Activated T-cell treated with anti-CD3 and anti-CD28 coated beads, Interleukin-2, amount 50 U/mL, for 72 hours (primary cell): ENCODE results near the gene TXNDC17. TPM values are rescaled to one million over a fixed set of nuclear protein-coding genes. Genes with fewer than 3 reads are reported as not detected.
"Not testable (repeated sequence)": the region's sequence is repeated elsewhere in the genome, so short reads cannot be mapped to it uniquely, and the experiment has no call there.

Experiments used
- ATAC-seq, 2 donors: fragments of 150-1000 bp; cut with Tn5 transposase; replicated peaks in 1 of 2; 2 replicates each; pipeline ENCODE4 v1.10.0; 2021; ENCODE audit warnings: moderate library complexity in 2 of 2, mild to moderate bottlenecking in 1 of 2
- DNase-seq, 2 donors: peaks; one replicate each; pipeline ENCODE4 v3.0.0; 2021 to 2022; ENCODE audit warnings: mixed read lengths in 1 of 2
- H3K27ac Mint-ChIP-seq: one replicate; pipeline ENCODE4 v1.8.0; 2022; ENCODE audit warnings: mild to moderate bottlenecking, moderate library complexity, mixed read lengths
- H3K27me3 Mint-ChIP-seq: one replicate; pipeline ENCODE4 v1.8.0; 2022; ENCODE audit warnings: low read depth, mixed read lengths
- H3K36me3 Mint-ChIP-seq, 2 donors: one replicate each; pipeline ENCODE4 v1.8.0; 2022; ENCODE audit warnings: mixed read lengths in 2 of 2, mild to moderate bottlenecking in 1 of 2; ENCODE audit not compliant: insufficient read depth in 2 of 2
- H3K4me1 Mint-ChIP-seq: one replicate; pipeline ENCODE4 v1.8.0; 2022; ENCODE audit warnings: low read depth, mixed read lengths
- H3K4me3 Mint-ChIP-seq, 2 donors: one replicate each; pipeline ENCODE4 v1.8.0; 2022; ENCODE audit warnings: mild to moderate bottlenecking in 2 of 2, mixed read lengths in 2 of 2, moderate library complexity in 2 of 2
- H3K9me3 Mint-ChIP-seq, 2 donors: one replicate each; pipeline ENCODE4 v1.8.0; 2022; ENCODE audit warnings: mixed read lengths in 2 of 2
- total RNA-seq, 2 donors: library from RNA; stranded (reverse); gene quantifications; one replicate each; pipeline ENCODE4 v1.2.3, GENCODE V29; 2022

Gene TXNDC17
- total RNA-seq, 2 donors from 2014 or later = 35.2 to 46.2 TPM

DNA sequence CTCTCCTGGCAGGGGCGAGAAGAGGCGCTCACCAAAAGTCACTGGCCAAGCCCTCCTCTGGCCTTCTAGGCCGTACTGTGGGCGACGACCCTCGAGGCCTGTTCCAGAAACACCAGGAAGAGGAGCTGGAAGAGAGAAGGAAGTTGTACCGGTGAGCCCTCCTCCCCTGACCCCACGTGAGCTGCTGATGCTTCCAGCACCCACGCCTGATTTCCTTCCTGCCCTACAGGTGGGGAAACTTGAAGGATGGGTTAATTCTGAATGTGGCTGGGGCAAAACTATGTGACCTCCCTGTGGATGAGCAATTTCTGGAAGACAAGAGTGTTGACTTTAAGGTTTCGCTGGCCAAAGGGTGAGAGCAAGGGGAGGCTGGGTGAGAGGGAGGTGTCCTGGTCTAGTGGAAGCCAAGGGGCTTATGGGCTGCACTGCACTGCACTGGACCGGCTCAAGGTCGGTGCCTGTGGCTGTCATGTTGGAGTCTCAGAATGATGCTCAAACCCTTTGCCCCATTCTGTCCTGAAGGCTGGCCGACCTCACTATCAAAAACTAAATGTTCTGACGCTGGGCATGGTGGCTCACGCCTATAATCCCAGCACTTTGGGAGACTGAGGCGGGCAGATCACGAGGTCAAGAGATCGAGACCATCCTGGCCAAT, 16.9 kb downstream of the TXNDC17 start:
- ATAC-seq (no peak), DNase-seq (no peak)
- peaks cover 2 to 6% of the 10 kb centered on the region in 2 donors for H3K36me3 Mint-ChIP-seq
- H3K9me3 Mint-ChIP-seq = no peaks in the 10 kb centered on the region
- H3K27ac Mint-ChIP-seq = peak overlapping the region; percentile 47
- H3K4me3 Mint-ChIP-seq = peak overlapping the region; percentile 80 to 92
- peaks cover 52% of the 10 kb centered on the region for H3K4me1 Mint-ChIP-seq
- H3K27me3 Mint-ChIP-seq = no peaks in the 10 kb centered on the region

DNA sequence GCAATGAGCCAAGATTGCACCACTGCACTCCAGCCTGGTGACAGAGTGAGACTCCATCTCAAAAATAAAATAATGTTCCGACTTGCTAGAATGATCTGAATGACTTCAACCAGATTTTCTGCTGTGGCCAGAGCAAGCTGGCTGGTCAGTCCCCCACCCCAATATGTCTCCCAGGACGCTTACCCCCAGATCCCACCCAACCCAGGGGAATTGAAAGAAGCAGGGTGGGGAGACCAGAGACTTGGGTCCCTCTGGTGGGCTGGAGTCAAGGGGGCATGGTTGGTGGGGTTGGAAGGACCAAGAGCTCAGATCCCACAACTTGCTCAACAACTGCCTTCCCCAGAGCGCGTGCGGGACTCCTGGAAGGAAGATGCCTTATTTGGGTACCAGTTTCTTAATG, 17.6 kb downstream of the TXNDC17 start:
- not testable (repeated sequence) for H3K9me3 Mint-ChIP-seq, ATAC-seq, H3K27me3 Mint-ChIP-seq, H3K27ac Mint-ChIP-seq, H3K36me3 Mint-ChIP-seq, DNase-seq
- Mint-ChIP-seq H3K4me3 (peak overlapping the region in 1 of 2 donors; percentile 92), H3K4me1 (peaks cover 45% of the 10 kb centered on the region)

DNA sequence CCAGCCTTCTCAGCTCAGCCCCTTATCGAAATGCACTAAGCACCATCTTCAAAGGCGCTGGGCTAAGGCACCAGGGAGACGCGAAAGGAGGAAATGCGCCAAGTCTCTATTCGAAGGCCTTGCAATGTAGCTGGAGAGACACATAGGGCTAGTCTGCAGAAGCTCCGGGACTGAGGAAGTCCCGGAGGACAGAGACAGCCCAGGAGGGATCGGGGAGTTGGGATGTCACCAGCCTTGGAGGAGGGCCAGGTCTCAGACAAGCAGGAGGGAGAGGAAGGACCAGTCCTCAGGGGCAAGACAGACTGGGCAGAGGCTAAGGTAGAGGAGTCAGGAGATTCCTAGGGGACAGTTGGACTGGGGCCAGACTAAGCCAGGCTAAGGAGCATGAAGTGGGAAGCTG, 19.2 kb downstream of the TXNDC17 start:
- H3K27me3 Mint-ChIP-seq = no peaks in the 10 kb centered on the region

DNA sequence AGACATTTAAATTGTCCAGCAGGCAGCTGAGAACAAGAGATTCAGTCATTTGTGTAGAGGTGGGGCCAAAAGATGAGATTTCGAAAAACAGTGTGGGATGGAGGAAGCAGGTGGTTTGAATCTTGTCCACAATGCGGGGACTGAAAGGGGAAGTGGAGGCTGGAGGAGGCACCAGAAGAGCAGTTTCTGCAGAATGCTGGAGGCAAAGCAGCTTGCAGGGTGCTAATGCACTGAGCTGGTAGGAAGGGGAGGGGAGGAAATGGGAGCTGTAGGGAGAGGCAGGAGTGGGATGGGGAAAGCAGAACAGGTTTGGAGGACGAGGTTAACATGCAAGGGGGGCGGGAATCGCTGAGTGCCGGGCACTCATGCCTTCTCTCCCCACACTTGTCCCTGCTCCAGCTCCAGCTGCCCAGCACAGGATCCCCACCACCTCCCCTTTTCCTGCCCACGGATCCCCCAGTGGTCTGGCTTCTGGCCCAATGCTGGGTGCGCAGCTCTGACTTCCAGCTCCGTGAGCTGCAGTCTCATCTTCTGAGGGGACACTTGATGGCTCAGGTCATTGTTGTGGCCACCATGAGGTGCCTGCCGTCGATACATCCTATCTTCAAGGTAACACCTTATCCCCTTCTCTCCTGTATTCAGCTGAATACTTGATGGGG, 20.1 kb downstream of the TXNDC17 start:
- Mint-ChIP-seq H3K36me3 (peaks cover 0 to 3% of the 10 kb centered on the region in 2 donors), H3K4me3 (peak overlapping the region; percentile 36 to 51), H3K9me3 (no peaks in the 10 kb centered on the region), H3K4me1 (peaks cover 30% of the 10 kb centered on the region), H3K27ac (no peak overlapping the region), H3K27me3 (no peaks in the 10 kb centered on the region)
- ATAC-seq (peak; percentile 46), DNase-seq (peak in 1 of 2 donors; percentile 40)

More for the DNA sequence above, 19.2 kb downstream of the TXNDC17 start:
- no peak for DNase-seq
- Mint-ChIP-seq H3K4me1 (peaks cover 34% of the 10 kb centered on the region), H3K36me3 (peaks cover 0 to 3% of the 10 kb centered on the region in 2 donors), H3K9me3 (no peaks in the 10 kb centered on the region), H3K4me3 (no peak overlapping the region), H3K27ac (no peak overlapping the region)
- ATAC-seq = no peak

DNA sequence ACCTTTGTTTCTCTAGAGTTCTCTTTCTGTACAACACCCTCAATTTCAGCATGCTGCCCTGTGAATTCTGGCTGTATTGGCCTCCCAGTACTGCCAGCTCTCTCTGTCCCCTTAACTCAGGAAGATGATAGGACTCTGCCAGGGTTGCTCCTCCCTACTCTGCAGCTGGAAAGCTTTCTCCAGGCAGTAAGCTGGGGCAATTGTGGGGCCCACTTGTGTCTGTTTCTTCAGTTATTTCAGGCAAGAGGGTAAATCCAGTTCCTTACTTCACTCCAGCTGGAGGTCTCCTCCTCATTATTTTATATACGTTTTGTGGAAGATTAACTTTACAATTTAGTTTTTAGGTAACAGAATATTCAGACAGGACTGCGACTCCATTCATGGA, 20.6 kb downstream of the TXNDC17 start:
- no peak for ATAC-seq
- H3K27me3 Mint-ChIP-seq = no peaks in the 10 kb centered on the region
- peaks cover 0 to 3% of the 10 kb centered on the region in 2 donors for H3K36me3 Mint-ChIP-seq
- no peak for DNase-seq
- H3K9me3 Mint-ChIP-seq = no peaks in the 10 kb centered on the region
- peaks cover 30% of the 10 kb centered on the region for H3K4me1 Mint-ChIP-seq
- H3K27ac Mint-ChIP-seq = no peak overlapping the region
- peak overlapping the region; percentile 6 to 36 for H3K4me3 Mint-ChIP-seq

DNA sequence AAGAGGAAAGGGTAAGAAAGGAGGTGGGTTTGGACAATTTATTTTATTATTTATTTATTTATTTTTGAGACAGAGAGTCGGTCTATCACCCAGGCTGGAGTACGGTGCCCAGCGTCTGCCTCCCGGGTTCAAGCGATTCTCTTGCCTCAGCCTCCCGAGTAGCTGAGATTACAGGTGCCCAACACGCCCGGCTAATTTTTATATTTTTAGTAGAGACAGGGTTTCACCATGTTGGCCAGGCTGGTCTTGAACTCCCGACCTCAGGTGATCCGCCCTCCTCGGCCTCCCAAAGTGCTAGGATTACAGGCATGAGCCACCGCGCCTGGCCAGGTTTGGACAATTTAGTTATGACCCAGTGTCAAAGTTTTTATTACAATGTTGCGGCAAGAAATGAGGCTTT, 22.3 kb downstream of the TXNDC17 start:
- H3K36me3 Mint-ChIP-seq, H3K9me3 Mint-ChIP-seq, DNase-seq, ATAC-seq, H3K4me3 Mint-ChIP-seq, H3K27ac Mint-ChIP-seq, H3K27me3 Mint-ChIP-seq: not testable (repeated sequence)
- H3K4me1 Mint-ChIP-seq = peaks cover 29% of the 10 kb centered on the region

DNA sequence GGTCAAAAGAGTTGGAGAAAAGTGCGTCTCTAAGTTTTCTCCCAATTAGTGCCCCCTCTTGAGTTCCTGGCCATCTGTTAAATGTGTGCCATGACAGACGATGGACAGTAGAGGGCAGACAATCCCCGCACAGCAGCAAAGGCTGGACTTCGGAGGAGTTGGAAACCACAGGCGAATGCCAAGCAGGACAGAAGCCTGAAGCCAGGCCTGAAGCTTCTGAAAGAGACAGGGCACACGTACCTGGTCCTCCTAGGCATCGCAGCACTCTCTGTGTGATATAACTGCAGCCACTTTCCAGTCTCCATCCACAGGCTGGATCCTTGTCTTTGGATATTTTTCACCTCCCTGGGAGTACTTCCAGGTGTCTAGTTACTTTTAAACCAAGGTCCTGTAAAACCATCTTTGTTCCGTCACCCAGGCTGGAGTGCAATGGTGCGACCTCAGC, 25.2 kb downstream of the TXNDC17 start:
- Mint-ChIP-seq H3K4me1 (peaks cover 26% of the 10 kb centered on the region), H3K9me3 (no peaks in the 10 kb centered on the region), H3K4me3 (no peak overlapping the region), H3K36me3 (peaks cover 0 to 3% of the 10 kb centered on the region in 2 donors), H3K27me3 (no peaks in the 10 kb centered on the region), H3K27ac (no peak overlapping the region)
- ATAC-seq = peak; percentile 62 to 70
- DNase-seq = peak; percentile 50 to 52

DNA sequence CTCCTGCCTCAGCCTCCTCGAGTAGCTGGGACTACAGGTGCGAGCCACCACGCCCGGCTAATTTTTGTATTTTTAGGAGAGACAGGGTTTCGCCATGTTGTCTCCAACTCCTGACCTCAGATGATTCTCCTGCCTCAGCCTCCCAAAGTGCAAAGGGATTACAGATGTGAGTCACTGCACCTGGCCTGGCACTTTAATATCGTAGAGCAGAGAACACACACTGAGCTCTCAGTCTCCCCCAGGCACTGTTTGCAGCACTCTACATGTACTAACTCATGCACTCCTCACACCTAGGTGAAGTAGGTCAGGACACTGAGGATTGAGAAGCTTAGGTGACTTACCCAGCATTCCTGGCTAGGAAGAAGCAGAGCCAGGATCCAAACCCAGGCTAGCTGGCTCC, 25.7 kb downstream of the TXNDC17 start:
- no peaks in the 10 kb centered on the region for H3K27me3 Mint-ChIP-seq
- peaks cover 0 to 3% of the 10 kb centered on the region in 2 donors for H3K36me3 Mint-ChIP-seq
- no peak overlapping the region for H3K4me3 Mint-ChIP-seq
- H3K9me3 Mint-ChIP-seq = no peaks in the 10 kb centered on the region
- no peak overlapping the region for H3K27ac Mint-ChIP-seq
- H3K4me1 Mint-ChIP-seq = peaks cover 22% of the 10 kb centered on the region
- DNase-seq (no peak), ATAC-seq (no peak)

DNA sequence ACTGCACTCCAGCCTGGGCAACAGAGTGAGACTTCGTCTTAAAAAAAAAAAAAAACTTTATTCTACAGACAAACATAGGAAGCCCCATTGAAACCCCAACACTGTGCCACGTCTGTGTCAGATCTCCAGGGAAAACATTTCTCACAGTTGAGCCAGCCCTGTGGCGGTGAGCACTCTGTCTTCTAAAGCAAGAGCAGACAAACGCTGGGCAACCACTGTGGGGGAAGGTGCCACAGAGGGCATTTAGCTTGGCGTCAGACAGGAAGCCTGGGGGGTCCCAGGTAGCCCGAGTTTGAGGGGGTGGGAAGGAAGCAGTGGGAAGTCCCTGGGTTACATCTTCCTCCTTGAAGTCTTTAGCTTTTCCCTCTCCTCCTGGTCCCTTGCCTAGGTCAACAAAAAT, 26.7 kb downstream of the TXNDC17 start:
- ATAC-seq = no peak
- DNase-seq = no peak
- H3K4me1 Mint-ChIP-seq = peaks cover 20% of the 10 kb centered on the region
- H3K27ac Mint-ChIP-seq = no peak overlapping the region
- H3K36me3 Mint-ChIP-seq = peaks cover 0 to 2% of the 10 kb centered on the region in 2 donors
- no peaks in the 10 kb centered on the region for H3K27me3 Mint-ChIP-seq
- no peak overlapping the region for H3K4me3 Mint-ChIP-seq
- H3K9me3 Mint-ChIP-seq = no peaks in the 10 kb centered on the region

DNA sequence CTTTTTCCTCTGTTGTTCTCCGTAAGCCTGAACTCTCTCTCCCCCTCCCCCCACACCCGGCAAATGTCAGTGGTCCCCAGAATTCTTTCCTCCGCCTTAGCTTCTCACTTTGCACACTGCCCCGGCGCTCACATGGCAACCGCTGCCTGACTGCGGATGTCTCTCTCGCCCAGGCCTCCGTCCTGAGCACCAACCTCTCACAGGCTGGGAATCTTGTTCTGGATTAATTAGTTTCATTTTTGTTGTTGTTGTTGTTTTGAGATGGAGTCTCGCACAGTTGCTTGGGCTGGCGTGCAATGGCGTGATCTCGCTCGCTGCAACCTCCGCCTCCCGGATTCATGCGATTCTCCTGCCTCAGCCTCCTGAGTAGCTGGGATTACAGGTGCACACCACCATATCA, 27.4 kb downstream of the TXNDC17 start:
- ATAC-seq (no peak), DNase-seq (no peak)
- Mint-ChIP-seq H3K27me3 (no peaks in the 10 kb centered on the region), H3K36me3 (no peaks in the 10 kb centered on the region), H3K4me1 (peaks cover 20% of the 10 kb centered on the region), H3K9me3 (no peaks in the 10 kb centered on the region), H3K27ac (no peak overlapping the region), H3K4me3 (no peak overlapping the region)

DNA sequence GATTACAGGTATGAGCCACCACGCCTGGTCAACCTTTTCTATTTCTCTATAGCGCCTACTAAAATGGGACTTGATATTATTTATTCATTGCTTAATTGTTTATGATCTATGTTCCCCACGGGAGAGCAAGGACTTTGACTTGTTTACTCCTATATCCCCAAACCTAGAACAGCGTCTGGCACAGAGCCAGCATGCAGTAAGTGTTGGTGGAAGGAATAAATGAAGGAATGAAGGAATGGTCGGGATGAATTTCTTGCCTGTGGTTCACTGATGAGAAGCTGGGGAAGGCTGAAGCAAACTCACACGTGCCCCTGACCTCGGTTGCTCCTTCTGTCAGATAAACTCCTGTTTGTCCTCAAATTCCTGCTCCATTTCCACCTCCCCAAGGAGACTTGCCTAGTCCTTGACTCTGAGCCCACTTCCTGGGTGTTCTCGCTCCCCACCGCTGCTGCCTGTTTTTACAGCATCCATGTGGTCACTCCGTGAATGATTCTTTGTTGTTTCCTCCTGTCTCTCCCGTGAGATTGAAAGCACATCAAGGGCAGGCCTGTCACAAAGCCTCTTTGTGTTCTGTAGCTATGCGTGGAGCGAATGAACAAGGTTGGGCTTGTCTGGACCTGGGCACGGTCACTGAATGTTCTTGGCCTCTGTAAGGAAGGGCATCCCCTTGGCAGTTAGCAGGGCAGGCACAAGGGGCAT, 28.0 kb downstream of the TXNDC17 start:
- H3K27me3 Mint-ChIP-seq = no peaks in the 10 kb centered on the region
- no peaks in the 10 kb centered on the region for H3K36me3 Mint-ChIP-seq
- ATAC-seq (no peak), DNase-seq (no peak)
- no peak overlapping the region for H3K4me3 Mint-ChIP-seq
- peaks cover 20% of the 10 kb centered on the region for H3K4me1 Mint-ChIP-seq
- no peak overlapping the region for H3K27ac Mint-ChIP-seq
- H3K9me3 Mint-ChIP-seq = no peaks in the 10 kb centered on the region

DNA sequence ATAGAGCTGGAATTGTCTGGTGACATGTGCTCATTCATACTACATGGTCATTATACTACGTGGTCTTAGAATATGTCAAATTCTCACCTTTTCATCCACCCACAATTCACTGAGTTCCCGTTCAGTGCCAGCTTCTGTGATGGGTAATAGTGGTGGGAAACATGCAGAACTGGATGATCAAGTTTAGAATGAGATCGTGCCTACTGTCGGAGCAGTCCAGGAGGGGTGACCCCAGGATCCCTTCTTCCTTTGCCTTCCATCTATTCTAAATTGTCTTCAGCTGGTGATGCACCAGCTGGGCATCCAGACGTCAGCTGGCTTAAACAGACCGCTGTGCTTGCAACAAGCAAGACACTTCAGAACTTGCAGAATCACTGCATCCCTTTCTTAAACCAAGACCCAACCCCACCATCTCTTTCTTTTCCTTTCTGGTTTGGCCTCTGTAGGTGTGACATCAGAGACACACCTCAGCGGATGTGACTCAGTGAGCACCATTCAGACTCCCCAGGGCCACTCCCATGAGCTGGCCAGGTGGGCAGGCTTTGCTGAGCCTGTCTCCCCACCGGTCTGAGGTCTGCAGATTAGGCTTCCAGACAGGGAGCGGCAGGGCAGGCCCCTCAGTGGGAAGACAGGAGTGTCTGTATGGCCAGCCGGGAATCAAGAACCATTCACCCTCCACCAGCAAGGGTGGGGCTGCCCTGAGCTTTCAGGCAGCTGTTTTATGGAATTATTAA, 28.8 kb downstream of the TXNDC17 start:
- Mint-ChIP-seq H3K27ac (no peak overlapping the region), H3K27me3 (no peaks in the 10 kb centered on the region), H3K4me3 (no peak overlapping the region), H3K4me1 (peaks cover 20% of the 10 kb centered on the region), H3K36me3 (no peaks in the 10 kb centered on the region), H3K9me3 (no peaks in the 10 kb centered on the region)
- ATAC-seq = peak in 1 of 2 donors; percentile 58
- DNase-seq = no peak

DNA sequence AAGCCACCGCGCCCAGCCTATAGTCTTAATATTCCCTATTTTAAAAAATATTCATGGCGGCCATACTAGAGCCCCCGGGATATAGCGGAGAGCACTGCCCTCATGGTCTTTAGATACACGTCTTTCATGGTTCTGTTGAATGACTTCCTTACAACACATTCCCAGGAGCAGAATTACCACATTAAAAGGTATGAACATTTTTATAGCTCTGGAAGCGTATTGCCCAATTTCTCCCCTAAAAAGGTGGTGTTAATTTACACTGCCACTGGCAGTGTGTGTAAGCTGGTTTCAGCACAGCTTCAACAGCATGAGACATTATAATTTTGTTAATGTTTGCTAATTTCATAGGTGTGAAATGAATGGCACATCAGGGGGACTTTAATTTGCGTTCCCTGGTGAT, 29.7 kb downstream of the TXNDC17 start:
- no peak overlapping the region for H3K27ac Mint-ChIP-seq
- H3K4me1 Mint-ChIP-seq = peaks cover 20% of the 10 kb centered on the region
- H3K36me3 Mint-ChIP-seq = no peaks in the 10 kb centered on the region
- H3K9me3 Mint-ChIP-seq = no peaks in the 10 kb centered on the region
- no peaks in the 10 kb centered on the region for H3K27me3 Mint-ChIP-seq
- H3K4me3 Mint-ChIP-seq = no peak overlapping the region
- no peak for ATAC-seq
- no peak for DNase-seq
